HepG2 (cell line): ENCODE data around the gene MMP17. TPM values are rescaled to one million over a fixed set of nuclear protein-coding genes. Genes with fewer than 3 reads are reported as not detected.
A peak's percentile ranks its signal among the peaks of the same experiment; 100 is the strongest.

ENCODE experiments used
- HMG20A ChIP-seq: IDR thresholded peaks from 2 replicates; pipeline ENCODE4 v1.6.1; 2016; ENCODE audit warnings: borderline replicate concordance
- KDM5B ChIP-seq: sonication (generic); formaldehyde crosslinking; IDR thresholded peaks from 2 replicates; pipeline ENCODE4 v1.4.0; 2020; ENCODE audit warnings: missing genetic modification reagents, mild to moderate bottlenecking, borderline replicate concordance
- MAFG ChIP-seq: sonication (generic); formaldehyde crosslinking; IDR thresholded peaks from 2 replicates; pipeline ENCODE4 v1.5.1; 2020; ENCODE audit warnings: mild to moderate bottlenecking, missing genetic modification reagents
- NFE2 ChIP-seq: sonication (generic); formaldehyde crosslinking; IDR thresholded peaks from 2 replicates; pipeline ENCODE4 v1.4.0; 2020; ENCODE audit warnings: missing genetic modification reagents
- NONO ChIP-seq, 2 experiments: fragments of 450-650 bp in 1 of 2; sonication (generic) in 1 of 2; formaldehyde crosslinking in 1 of 2; IDR thresholded peaks in 1 of 2; conservative IDR thresholded peaks in 1 of 2; 2 replicates each; pipeline versions ENCODE4 v1.6.1 to v1.8.0; 2017 to 2022; ENCODE audit warnings: mild to moderate bottlenecking in 1 of 2, missing genetic modification reagents in 1 of 2, moderate library complexity in 1 of 2
- RXRA ChIP-seq: sonication (generic); formaldehyde crosslinking; IDR thresholded peaks from 2 replicates; pipeline ENCODE4 v1.5.1; 2020; ENCODE audit warnings: missing genetic modification reagents
- SALL1 ChIP-seq: sonication (generic); formaldehyde crosslinking; IDR thresholded peaks from 2 replicates; pipeline ENCODE4 v1.8.0; 2022; ENCODE audit warnings: mild to moderate bottlenecking, missing genetic modification reagents
- TBL1XR1 ChIP-seq: fragments of 150-350 bp; IDR thresholded peaks from 2 replicates; pipeline ENCODE4 v1.6.1; 2014; ENCODE audit warnings: borderline replicate concordance, low read length; ENCODE audit not compliant: partially characterized antibody
- YEATS2 ChIP-seq: sonication (generic); formaldehyde crosslinking; IDR thresholded peaks from 2 replicates; pipeline ENCODE4 v1.4.0; 2020; ENCODE audit warnings: missing genetic modification reagents, borderline replicate concordance
- ZFY ChIP-seq: sonication (generic); formaldehyde crosslinking; IDR thresholded peaks from 2 replicates; pipeline ENCODE4 v1.4.0; 2020; ENCODE audit warnings: missing genetic modification reagents
- ZNF569 ChIP-seq: sonication (generic); formaldehyde crosslinking; IDR thresholded peaks from 2 replicates; pipeline ENCODE4 v1.5.0; 2020; ENCODE audit warnings: mild to moderate bottlenecking, missing genetic modification reagents, moderate library complexity, borderline replicate concordance
- ZNF574 ChIP-seq: sonication (generic); formaldehyde crosslinking; IDR thresholded peaks from 2 replicates; pipeline ENCODE4 v1.4.0; 2020; ENCODE audit warnings: missing genetic modification reagents
- ZNF607 ChIP-seq: sonication (generic); formaldehyde crosslinking; IDR thresholded peaks from 2 replicates; pipeline ENCODE4 v1.5.1; 2020; ENCODE audit warnings: missing genetic modification reagents, mild to moderate bottlenecking, borderline replicate concordance
- ZNF704 ChIP-seq: sonication (generic); formaldehyde crosslinking; IDR thresholded peaks from 2 replicates; pipeline ENCODE4 v1.8.1; 2023; ENCODE audit warnings: mild to moderate bottlenecking, inconsistent platforms, moderate library complexity, missing genetic modification reagents, borderline replicate concordance
- ZNF724P ChIP-seq: sonication (generic); formaldehyde crosslinking; IDR thresholded peaks from 2 replicates; pipeline ENCODE4 v1.8.0; 2022; ENCODE audit warnings: missing genetic modification reagents, borderline replicate concordance
- ZNF775 ChIP-seq: sonication (generic); formaldehyde crosslinking; IDR thresholded peaks from 2 replicates; pipeline ENCODE4 v1.4.0; 2020; ENCODE audit warnings: missing genetic modification reagents, mild to moderate bottlenecking, moderate library complexity, borderline replicate concordance
- ZSCAN29 ChIP-seq: sonication (generic); formaldehyde crosslinking; conservative IDR thresholded peaks from 2 replicates; pipeline ENCODE4 v1.4.0; 2020; ENCODE audit warnings: mild to moderate bottlenecking, missing genetic modification reagents
- polyA plus RNA-seq, 8 experiments: library from polyadenylated mRNA; depleted of rRNA in 3 of 8; stranded (reverse) in 7 of 8; unstranded in 1 of 8; fragments of >200 nt; fragmentation: Illumina TruSeq in 4 of 8; extraction: Trizol in 4 of 8; gene quantifications; 2 replicates each; pipeline versions ENCODE4 v1.2.1 to v1.2.3, GENCODE V29; 2011 to 2016; ENCODE audit warnings: low read depth in 4 of 8, missing spikeins in 1 of 8, mixed read lengths in 1 of 8; ENCODE audit not compliant: insufficient read depth in 1 of 8
- total RNA-seq, 5 experiments: library from RNA; depleted of rRNA; stranded (reverse); fragments of >200 nt; fragmentation: Illumina TruSeq; extraction: Trizol; gene quantifications; 2 replicates each; pipeline ENCODE4 v1.2.3, GENCODE V29; 2016; ENCODE audit warnings: low read depth in 1 of 5
- TF ChIP-seq, protein P1 (sequence below): sonication (generic); formaldehyde crosslinking; IDR thresholded peaks from 2 replicates; pipeline ENCODE4 v1.4.0; 2020; ENCODE audit warnings: missing genetic modification reagents

MMP17 gene
- total and polyA plus RNA-seq, 2 of the 13 experiments (the other 11 are each of a cell fraction or from before 2014, with no cell fraction given): 0.55 to 0.80 TPM

GRCh38 chr12:131896080-131896810, 68.1 kb downstream of the MMP17 start (continued):
- TF ChIP-seq ZNF574 (peak; percentile 54), ZNF704 (CRISPR knock-in tag) (no peak), YEATS2 (CRISPR knock-in tag) (peak; percentile 23; the same call in 1 of the 2 replicates), SALL1 (peak; percentile 78), TBL1XR1 (no peak), ZNF724P (CRISPR knock-in tag) (peak; percentile 67; the same call in 1 of the 2 replicates), KDM5B (peak; percentile 74; the same call in 1 of the 2 replicates), HMG20A (CRISPR knock-in tag) (no peak; the same call in 1 of the 2 replicates), NFE2 (CRISPR knock-in tag) (no peak), RXRA (CRISPR knock-in tag) (peak; percentile 79), ZNF607 (CRISPR knock-in tag) (peak; percentile 80; the same call in 1 of the 2 replicates), ZFY (peak; percentile 90), ZNF775 (CRISPR knock-in tag) (no peak), ZNF569 (CRISPR knock-in tag) (no peak), NONO (IDR thresholded peaks at IDR 0.05) (no peak), NONO (CRISPR knock-in tag; conservative IDR thresholded peaks at IDR 0.05) (0 out of 2 replicates have a peak, but pooled peaks have one; percentile 49), MAFG (CRISPR knock-in tag) (peak; percentile 85), ZSCAN29 (peak; percentile 65; the same call in 1 of the 2 replicates)
- TF ChIP-seq, protein P1, sequence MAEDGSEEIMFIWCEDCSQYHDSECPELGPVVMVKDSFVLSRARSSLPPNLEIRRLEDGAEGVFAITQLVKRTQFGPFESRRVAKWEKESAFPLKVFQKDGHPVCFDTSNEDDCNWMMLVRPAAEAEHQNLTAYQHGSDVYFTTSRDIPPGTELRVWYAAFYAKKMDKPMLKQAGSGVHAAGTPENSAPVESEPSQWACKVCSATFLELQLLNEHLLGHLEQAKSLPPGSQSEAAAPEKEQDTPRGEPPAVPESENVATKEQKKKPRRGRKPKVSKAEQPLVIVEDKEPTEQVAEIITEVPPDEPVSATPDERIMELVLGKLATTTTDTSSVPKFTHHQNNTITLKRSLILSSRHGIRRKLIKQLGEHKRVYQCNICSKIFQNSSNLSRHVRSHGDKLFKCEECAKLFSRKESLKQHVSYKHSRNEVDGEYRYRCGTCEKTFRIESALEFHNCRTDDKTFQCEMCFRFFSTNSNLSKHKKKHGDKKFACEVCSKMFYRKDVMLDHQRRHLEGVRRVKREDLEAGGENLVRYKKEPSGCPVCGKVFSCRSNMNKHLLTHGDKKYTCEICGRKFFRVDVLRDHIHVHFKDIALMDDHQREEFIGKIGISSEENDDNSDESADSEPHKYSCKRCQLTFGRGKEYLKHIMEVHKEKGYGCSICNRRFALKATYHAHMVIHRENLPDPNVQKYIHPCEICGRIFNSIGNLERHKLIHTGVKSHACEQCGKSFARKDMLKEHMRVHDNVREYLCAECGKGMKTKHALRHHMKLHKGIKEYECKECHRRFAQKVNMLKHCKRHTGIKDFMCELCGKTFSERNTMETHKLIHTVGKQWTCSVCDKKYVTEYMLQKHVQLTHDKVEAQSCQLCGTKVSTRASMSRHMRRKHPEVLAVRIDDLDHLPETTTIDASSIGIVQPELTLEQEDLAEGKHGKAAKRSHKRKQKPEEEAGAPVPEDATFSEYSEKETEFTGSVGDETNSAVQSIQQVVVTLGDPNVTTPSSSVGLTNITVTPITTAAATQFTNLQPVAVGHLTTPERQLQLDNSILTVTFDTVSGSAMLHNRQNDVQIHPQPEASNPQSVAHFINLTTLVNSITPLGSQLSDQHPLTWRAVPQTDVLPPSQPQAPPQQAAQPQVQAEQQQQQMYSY: peak; percentile 61
